HL-60/S4 treated with retinoic acid at 250 ng/mL for 4 days and 3 days (cell line): ENCODE measurements around the gene BANF1.

Experiments used
- in situ Hi-C: fragments of 300-500 bp; cut with MboI; formaldehyde crosslinking; loops from 2 replicates; pipeline ENCODE4 v1.7.0; 2022; ENCODE audit warnings: low sequenced_read_pairs

The BANF1 gene, protein sequence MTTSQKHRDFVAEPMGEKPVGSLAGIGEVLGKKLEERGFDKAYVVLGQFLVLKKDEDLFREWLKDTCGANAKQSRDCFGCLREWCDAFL

DNA sequence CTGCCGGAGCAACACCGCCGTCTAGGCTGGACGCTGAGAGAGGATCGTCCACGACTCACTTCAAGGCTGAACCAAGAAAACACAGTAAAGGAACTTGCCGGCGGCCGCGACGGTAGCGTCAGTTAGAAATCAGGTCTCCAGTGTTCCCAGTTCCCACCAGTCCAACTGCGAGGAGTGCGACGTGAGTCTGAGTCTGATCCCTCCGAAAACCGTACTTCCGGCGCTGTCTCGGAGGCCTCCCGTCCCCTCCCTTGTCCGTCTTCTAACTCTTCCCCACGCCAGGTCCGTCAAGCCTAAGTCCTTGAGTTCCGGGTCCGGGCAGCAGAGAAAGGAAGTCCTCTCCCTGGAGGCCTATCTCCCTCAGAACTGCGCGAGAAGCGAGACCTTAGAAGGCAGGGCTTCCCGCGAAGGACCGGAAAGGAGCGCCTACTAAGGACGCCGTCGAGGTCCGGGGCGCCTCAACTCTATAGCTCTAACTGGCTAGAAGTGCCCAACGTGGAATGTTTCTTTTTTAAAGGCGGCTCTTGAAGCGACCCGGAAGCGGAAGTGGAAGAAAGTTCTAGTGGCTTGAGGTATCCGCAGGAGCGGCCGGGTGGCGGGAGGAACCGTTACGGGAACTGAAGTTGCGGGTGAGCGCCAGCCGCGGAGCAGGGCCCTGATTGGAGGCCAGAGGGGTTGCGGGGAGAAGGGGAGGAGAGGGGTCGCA, at the start of gene BANF1, which contains the start of gene EIF1AD:
Gene BANF1, plus strand, starts transcription at position 562 of the 706 bp plus-strand sequence. CDS start 748 bp downstream, outside the sequence.
Gene EIF1AD, minus strand, starts transcription at position 216 of the 706 bp plus-strand sequence. CDS start 1,768 bp downstream, outside the sequence.
- in situ Hi-C loops, result no loop called here

DNA sequence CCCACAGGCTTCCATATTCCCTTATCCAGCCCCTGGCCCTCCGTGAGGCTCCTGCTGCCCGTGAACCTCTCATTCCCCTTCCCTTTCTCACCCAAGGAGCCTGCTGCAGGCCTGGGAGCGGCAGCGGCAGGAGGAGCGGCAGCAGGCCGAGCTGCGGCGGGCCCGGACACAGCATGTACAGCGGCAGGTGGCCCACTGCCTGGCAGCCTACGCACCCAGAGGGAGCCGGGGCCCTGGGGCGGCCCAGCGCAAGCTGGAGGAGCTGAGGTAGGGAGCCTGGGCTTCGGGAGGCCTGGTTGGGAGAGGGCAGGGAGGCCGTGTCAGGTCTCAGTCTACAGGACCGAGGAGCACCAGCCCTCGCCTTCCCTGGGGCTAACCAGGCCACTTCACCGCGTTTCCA, 48.8 kb upstream of the BANF1 start:
- in situ Hi-C loops, result no loop called here

DNA sequence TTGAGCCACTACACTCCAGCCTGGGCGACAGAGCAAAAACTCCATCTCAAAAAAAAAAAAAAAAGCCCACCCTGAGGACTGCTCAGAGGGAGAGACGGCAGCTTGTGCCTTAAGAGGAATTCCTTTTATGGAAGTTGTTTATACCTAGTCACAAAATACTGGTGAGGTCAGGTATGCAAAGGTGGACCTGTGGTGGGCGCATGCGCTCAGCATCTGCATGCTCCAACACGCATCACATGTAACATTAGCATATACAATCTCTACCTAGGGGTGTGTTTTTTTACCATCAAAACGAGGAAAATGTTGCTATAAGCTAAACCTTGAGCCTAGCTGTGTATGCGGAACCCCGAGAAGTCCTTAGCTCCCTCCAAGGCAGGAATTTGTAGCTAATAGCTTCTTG, 47.5 kb upstream of the BANF1 start:
- in situ Hi-C loops, result no loop called here

DNA sequence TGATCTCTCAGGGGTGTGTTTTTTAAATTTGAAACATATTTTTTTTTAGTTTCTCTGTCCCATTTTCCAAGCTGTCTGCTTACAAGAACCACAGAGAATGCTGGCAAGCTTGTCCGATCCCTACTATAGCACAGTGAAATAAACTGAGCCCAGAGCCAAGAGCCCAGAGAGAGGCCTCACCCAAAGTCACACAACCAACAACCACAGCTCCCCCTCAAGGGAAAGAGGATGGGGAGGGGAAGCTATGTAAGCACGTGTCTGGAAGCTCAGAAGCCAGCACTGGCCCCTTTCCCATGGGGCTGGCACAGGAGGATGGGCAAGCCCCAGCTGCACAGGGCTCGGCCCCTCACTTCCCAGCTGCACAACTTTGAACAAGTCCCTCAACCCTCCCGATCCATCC, 44.0 kb upstream of the BANF1 start:
- in situ Hi-C loops, result no loop called here

DNA sequence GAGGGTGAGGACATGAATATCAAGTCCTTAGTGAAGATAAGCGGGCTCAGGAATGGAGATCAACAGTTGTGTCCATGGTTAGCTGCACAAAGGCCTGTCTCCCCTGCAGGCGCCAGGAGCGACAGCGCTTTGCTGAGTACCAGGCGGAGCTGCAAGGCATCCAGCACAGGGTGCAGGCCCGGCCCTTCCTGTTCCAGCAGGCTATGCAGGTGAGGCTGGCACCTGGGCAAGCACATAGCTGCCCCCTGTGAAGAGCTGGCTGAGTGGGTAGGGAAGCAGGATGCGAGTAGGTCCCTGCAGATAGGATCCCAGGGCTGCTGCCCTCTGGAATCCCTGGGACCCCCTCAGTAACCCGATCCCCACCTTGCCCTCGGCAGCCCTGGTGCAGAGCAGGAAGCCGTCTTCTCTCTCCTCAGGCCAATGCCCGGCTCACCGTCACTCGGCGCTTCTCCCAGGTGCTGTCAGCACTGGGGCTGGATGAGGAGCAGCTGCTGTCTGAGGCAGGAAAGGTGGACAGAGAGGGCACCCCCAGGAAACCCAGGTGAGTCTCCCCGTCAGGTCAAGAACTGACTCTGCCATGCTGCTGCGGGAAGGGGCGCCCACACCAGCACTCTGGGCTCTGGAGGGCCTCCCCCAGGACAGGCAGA, 43.4 kb upstream of the BANF1 start:
- in situ Hi-C loops, result no loop called here

DNA sequence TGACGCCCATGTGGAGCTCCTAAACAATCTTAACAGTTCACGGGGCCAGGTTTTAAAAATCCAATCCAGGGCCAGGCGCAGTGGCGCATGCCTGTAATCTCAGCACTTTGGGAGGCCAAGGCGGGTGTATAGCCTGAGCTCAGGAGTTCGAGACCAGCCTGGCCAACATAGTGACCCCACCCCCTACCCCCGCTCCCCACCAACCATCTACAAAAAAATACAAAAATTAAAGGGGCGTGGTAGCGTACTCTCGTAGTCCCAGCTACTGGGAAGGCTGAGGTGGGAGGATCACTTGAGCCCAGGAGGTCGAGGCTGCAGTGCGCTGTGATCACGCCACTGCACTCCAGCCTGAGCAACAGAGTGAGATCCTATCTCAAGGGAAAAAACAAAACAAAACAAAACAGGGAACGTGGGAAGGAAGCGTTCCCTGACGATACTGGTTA, 41.5 kb upstream of the BANF1 start:
- in situ Hi-C loops, result no loop called here

DNA sequence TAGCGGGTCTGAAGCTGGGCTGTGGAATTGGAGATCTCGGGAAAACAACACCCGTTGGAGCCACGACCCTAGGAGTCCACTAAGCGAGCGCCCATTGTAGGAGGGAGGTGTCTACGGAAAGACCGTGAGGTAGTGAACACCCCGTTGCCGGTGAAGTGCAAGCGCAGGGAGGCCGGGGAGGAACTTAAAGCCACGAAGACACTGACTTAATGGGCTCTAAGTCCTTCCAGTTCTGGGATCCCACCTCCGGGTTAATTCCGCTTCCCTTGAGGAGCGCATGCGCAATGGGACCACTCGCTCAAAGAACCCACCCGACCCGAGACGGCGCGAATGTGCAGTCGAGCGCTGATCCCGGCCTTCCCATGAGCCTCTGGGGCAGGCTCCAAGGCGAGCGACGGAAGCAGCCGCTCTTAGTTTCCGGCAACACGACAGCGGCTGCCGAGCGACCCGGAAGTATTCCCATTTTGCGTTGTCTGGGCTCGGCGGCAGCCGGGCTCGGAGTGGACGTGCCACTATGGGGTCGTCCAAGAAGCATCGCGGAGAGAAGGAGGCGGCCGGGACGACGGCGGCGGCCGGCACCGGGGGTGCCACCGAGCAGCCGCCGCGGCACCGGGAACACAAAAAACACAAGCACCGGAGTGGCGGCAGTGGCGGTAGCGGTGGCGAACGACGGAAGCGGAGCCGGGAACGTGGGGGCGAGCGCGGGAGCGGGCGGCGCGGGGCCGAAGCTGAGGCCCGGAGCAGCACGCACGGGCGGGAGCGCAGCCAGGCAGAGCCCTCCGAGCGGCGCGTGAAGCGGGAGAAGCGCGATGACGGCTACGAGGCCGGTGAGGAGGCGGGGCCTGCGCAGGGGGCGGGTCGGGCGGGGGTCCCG, 40.8 kb upstream of the BANF1 start, which contains the start of gene SART1:
Gene SART1, plus strand, starts transcription at position 468 of the 874 bp plus-strand sequence. Its CDS starts 47 bp downstream, at position 515.
- in situ Hi-C loops, result no loop called here

DNA sequence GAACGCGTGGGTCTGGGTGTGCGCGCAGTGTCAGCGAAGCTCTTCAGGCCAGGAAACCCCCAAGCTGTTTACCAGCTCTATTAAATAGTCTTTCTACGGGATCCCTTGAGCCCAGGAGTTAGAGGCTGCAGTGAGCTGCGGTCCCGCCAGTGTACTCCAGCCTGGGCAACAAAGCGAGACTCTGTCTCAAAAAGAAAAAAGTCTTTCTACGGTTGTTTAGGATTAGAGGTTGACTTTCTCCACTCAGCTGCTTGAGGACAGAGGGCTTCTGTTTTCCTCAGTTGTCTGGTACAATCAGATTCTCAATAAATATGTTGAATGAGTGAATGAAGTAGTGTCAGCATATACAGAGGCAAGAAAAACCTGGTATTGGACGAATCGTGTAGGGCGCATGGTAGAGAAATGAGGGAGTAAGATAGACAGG, 40.1 kb upstream of the BANF1 start:
- in situ Hi-C loops, result no loop called here

DNA sequence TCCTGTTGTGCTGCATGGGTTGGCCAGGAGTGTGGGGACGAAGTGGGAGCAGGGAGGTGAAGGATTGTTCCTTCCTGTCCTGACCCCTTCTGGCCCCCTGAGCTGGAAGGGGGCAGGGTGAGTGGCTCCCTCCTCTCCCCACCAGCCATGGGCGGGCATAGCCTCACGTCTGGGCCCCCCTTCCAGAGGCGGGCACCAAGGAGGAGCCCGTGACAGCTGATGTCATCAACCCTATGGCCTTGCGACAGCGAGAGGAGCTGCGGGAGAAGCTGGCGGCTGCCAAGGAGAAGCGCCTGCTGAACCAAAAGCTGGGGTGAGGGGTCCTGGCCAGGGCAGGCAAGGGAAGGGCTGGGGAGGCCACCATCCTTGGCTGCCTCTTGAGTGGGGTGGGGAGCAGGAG, 37.4 kb upstream of the BANF1 start:
- in situ Hi-C loops, result no loop called here

DNA sequence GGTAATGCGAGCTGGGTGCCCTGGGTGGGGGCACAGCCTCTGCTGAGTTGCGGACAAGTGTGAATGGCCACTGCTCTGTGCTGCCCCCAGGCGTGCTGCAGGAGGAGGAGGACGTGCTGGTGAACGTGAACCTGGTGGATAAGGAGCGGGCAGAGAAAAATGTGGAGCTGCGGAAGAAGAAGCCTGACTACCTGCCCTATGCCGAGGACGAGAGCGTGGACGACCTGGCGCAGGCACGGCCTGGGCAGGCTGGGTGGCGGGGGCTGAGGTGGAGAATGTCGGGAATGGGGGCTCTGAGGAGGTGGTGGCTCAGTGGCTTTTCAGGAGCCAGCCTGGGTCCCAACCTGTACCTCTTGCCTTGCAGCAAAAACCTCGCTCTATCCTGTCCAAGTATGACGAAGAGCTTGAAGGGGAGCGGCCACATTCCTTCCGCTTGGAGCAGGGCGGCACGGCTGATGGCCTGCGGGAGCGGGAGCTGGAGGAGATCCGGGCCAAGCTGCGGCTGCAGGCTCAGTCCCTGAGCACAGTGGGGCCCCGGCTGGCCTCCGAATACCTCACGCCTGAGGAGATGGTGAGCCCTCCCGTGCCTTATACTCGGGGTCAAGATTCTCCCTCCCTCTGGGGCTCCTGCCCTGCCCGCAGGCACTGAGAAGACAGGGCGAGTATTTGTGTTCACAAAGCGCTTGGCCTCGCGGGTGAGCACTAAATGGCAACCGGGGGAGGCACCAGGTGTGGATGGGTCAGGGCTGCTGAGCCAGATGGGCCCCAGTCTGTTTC, 36.1 kb upstream of the BANF1 start:
- in situ Hi-C loops, result no loop called here

DNA sequence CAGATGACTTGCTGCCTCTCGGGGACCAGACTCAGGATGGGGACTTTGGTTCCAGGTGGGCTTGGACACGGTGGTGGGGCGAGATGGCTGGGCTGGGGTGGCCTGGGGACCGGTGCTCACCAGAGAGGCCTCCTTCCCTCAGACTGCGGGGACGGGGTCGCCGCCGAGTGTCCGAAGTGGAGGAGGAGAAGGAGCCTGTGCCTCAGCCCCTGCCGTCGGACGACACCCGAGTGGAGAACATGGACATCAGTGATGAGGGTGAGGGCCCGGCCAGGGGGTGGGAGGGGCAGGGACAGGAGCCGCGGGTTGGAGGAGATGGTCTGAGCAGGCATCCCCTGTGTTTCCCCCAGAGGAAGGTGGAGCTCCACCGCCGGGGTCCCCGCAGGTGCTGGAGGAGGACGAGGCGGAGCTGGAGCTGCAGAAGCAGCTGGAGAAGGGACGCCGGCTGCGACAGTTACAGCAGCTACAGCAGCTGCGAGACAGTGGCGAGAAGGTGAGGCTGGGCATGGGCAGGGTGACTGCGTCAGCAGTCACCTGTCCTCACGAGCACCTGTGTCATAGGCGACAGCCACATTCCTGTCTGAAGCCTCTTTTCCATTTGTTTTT, 34.9 kb upstream of the BANF1 start:
- in situ Hi-C loops, result no loop called here

DNA sequence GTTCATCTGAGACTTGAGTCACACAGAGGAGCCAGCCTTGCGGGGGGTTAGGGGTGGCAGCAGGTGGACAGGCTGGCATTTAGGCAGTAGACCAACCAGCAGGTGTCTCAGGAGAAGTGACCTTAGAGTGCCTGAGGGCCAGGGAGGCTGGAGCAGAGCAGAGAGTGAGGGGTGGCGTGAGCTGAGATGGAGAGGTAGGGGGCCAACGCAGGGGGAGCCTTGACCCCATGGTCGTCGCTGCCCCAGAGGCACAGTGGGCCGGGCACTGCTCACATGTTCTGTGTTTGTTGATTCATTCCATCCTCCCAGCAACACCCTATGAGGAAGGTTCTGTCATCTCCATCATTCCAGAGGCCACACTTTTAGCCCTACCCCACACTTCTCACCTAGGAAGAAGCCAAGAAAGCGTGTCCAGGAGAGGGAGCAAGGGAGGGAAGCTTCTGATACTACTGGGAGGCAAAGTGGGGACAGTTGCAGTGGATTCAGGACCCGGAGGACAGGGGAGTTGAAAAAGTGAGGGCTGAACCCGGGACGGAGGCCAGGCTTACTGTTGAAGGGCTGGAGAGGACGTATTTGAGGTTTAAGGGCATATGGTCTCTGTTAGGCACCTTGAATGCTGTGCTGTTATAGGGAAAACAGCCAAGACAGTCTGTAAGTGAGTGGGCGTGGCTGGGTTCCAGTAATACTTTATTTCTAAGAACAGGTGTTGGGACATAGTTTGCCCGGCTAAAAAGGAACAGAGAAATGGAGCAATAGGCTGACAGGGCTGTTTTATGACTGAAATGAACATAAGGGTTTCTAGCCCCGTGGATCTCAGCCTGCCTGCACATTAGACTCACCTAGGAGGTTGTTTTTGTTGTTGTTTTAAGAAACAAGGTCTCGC, 33.5 kb upstream of the BANF1 start:
- in situ Hi-C loops, result no loop called here

DNA sequence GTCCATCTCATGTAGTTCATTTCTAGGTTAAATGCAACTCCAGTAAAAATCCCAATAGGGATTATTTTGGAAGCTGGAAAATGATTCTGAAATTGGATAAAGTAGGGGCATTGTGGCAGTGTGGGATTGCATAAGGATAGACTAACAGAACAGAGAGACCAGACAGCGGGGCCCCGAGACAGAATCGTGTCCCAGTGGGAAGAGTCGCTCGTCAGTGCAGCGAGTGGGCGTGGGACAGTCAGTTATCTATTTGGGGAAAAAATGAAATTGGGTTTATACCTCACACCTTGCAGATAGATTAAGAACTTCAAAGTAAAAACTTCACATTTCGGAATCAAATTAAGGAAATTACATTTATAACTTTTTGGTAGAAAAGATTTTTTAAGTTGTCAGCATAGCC, 30.2 kb upstream of the BANF1 start:
- in situ Hi-C loops, result no loop called here

DNA sequence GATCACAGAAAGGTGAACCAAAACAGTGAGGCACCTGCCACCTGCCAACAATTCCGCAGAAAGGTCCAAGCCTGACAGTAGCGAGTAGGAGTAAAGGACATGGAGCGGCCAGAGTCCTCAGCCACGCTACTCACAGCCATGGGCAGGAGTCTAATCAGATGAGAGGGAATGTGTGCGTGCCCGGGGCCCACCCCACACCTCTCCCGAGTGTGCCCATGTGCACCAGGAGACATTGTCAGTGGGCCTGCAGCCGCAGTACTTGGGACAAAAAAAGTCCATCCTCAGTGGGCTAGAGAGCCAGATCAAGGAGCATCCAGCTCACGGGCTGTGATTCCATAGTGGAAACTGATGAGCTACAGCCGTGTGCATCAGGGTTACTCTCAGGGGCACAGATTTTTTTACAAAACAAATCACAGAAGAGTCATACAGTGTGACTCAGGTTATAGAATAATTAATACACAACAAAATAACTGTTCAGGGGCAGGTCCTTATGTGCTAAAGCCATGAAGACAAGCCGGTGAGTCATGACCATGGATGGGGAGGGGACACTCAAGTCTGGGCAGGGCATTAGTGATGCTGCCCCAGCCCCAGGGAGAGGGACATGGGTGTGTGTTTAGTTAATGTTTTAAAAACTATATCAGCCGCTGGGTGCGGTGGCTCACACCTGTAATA, 28.7 kb upstream of the BANF1 start:
- in situ Hi-C loops, result no loop called here

DNA sequence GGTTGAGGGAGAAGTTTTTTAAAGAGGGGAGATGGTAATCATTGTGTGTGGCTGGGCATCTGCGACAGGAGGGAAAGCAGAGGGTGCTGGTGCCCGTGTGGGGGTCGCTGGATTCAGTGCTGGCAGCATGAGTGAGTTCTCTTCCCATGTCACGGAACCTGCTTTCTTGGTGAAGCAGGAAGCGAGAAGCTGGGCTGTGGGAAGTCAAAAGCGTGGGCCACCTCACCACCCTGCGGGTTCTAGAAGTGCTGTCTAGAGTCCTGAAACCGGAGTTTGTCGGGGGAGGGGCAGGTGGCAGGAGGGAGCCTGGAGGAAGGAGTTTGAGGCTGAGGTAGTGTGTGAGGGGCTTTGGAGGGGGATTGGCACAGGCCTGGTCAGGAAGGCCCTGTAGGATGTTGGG, 26.5 kb upstream of the BANF1 start:
- in situ Hi-C loops, result loop anchor here (25.0 kb wide), 1 partner anchor 263 kb away; the partner anchor contains the start of genes KAT5 and RNASEH2C

DNA sequence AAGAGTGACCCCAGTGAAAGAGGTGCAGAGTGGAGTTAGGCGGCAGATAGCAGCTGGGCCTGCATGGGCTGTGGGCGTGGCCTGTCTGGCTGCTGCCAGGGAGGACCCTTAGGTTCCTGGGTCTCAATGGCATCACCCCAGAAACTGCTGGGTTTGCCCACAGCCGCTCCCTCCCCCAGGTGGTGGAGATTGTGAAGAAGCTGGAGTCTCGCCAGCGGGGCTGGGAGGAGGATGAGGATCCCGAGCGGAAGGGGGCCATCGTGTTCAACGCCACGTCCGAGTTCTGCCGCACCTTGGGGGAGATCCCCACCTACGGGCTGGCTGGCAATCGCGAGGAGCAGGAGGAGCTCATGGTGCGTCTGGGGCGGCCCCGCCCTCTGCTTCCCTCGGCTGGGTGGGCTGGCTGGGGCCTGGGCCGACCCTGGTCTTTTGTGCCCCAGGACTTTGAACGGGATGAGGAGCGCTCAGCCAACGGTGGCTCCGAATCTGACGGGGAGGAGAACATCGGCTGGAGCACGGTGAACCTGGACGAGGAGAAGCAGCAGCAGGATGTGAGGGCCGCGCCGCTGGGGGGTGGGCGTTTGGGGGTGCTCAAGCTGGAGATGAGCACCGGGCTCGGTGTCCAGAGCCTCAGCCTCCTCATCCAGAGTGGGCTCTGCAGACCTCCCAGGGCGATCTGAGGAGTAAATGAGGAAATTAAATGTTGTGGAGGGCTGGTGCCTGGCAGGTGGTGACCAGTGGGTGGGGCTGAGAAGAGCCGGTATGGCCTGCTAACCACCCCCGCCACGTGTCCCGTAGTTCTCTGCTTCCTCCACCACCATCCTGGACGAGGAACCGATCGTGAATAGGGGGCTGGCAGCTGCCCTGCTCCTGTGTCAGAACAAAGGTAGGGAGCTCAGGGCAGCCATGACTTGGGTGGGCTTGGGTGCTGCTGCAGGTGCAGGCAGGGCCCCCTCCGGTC, 25.8 kb upstream of the BANF1 start:
- in situ Hi-C loops, result loop anchor here (25.0 kb wide), 1 partner anchor 264 kb away; the partner anchor contains the start of genes KAT5 and RNASEH2C
